ENCODE data around the gene DGKG.

DGKG gene

DNA sequence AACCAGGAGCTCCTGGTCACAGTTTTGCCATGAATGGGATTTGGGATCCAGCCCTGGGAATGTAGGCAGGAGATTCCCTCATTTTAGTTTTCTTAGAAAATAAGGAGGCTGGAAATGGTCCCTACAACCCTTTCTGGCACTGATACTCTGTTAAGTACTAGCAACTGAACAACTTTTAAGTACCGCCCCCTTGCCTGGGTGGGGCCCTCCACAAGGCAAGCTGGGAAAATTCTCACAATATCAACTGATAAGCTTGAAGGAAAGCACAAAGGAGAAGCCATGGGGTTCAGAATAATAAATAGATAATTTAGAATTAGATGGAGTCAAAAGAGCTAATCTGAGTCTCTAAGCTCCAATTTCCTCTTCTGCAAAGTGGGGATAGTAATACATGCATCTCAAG is 4.2 kb upstream of the DGKG start:
- DNase-seq = no peak

DNA sequence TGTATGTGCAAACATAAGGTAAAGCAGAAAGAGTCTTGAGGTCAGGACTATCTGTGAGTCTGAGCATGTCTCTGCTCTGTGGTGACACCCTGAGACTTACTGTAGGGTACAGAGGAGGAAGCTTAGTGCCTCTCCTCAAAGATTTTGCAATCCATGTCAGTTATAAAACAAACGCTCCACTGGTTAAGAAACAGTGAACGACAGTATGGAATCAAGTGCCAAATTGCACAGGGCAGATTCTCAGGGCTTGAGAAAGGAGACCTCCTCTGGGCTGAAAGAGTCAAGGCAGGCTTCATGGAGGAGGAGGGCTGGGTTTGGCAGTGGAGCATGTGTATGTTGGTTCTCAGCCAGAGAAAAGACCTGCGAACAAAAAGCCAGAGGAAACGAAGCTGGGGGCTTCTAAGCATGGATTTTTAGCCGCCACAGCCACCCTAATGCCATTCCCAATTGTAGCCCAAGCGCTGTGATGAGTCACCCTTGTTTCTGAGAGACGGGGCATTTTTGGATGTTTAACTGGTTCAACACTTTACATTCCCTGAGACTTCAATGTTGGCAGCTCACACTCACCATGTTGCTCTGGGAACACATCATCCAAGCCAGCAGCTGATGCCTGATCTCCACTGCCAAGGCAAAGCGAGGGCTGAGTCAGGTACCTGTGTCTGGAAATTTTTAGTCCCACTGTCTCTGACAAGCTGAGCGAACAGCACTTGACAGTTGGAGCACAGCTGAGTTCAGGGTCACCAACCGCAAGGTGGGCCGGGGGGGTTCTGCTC is 3.4 kb upstream of the DGKG start:
- DNase-seq = peak; percentile 49

DNA sequence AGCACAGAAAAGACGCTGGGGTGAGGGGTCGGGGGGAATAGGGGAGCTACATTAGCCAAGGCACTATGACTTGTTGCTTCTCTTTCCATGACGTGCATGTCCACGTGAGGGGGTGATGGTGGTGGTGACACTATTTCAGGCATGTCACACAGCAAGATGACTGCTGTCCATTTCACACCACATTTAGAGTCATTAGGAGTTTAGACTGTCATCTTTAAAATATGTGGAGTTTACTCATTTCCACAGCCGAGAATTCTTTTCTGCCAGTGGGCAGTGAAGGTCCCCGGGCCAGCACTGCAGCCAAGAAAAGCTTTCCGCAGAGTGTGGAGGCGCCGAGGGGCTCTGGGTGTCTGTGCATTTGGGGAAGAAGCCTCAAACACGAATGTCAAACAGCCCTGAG is 954 bp upstream of the DGKG start:
- DNase-seq = peak; percentile 27

DNA sequence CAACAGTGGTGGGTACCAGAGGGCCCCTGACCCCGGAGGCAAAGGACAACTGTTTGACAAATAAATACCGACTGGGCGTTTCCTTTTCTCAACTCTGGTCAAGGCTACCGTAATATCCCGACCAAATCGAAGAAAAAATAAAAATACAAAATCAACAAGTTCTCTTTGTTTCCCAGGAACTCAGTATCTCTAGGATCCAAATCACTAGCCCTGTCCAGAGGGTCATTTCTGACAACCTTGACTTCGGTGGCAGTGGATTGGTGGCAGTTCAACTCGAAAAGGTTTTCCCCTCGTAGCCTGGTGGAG is 456 bp upstream of the DGKG start:
- no peak for DNase-seq

DNA sequence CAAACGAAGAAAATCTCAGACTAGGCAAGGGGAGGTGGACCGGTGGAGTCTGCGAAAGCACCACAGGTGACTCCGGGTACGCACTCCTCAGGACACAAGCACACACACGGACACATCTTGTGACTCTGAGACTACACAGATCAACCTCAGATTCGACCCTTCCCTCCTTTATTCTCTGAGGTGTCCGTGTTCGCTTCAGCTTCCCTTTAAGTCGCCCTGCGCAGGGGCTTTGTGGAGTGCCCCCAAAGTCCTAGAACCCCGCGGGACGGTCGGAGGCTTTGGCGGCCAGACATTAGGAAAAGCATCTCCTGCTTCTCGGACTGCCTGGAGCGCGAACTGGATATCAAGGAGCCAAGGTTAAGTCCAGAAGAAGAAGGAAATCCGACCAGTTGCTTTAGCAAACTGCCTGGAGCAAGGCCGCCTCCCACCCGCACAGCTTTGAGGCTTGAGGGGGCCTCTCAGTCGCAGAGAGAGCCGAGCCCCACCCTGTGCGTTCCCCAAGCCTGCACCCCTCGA is 730 bp downstream of the DGKG start:
- no peak for DNase-seq

DNA sequence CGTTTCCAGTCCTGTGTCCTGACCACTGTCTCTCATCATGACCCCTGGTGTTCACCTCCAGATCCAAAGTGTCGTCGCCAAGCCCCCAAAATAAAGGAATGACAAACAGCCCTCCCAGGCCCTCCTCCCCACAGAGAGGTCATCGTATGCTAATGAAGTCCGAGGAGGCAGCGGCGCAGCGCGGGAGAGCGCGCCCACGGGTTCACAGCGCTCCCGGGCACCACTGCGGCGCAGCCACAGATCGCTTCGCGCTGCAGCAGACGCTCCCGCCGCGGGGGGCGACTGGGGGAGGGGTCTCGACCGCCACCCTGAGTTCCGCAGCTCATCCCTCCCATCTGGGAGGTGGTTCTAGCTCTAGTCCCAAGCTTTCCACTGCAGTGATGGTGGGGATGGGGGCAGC is 1.3 kb downstream of the DGKG start:
- no peak for DNase-seq

DNA sequence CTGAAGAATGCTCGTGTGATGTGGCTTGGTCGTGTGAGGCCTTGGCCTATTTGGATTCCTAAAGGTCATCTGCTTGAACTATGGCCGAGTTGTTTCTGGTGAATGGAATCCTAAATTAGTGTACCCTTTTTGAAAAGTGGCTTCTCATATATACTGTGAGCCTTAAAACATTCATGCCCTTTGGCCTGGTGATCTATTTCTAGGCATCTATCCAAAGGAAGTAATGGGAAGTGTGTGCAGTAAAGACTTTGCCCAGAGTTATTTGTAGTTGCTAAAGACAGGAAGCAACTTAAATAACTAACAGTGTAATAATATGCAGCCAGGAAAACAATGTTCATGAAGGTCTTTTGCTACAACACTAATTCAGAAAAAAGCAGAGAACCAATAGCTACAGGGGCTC is 3.0 kb downstream of the DGKG start:
- DNase-seq = no peak

DNA sequence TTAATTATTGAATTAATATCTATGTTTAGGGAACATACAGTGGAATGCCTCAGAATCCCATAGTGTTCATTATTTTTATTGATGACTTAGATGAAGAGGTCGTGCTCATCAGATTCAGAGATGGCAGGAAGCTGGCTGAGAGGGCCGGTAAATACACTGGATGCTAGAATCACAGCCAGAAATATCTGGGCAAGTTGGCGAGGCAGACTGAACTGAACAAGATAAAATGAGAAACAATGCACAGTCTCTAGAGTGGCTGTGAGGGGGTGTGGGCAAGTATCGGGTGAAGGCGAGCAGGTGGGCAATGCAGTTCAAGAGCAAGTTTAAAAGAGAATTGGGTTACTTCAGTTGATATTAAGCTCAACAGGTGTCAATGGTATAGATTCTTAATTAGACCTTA is 5.9 kb downstream of the DGKG start:
- DNase-seq = no peak

DNA sequence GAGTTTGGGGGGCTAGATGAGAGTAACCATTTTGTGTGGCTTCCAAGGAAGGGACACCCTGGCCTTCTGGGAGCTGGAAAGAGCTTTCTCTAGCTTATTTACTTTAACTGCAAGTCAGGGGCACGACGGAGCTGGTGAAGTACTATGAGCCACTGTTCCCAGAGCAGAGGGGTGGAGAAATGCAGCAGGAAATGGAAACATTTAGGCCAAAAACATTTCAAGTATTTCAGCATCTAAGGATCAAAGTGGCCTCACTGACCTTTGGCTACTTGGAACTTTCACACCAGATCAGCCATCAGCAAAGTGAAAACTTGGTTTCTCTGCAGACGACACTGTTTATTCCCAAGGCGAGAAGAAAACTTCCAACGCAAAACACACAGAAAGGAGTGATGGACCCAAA is 7.9 kb downstream of the DGKG start:
- DNase-seq = no peak

DNA sequence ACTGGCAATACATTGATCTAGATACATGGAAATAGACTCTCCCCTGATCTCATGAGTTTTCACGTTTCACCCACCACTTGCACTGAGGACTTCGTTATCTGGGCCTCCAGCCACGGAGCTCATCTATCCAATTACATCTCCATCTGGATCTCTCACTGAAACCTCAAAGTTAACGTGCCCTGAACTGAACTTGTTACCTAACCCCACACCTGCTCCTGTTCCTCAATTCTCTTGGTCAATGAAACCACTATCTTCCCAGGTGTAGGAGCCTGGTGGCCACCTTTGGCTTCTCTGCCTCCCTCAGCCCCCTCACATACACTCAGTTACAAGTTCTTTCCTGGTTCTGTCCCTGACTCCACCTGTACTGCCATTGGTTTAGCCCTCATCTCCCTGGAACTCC is 9.7 kb downstream of the DGKG start:
- no peak for DNase-seq

DNA sequence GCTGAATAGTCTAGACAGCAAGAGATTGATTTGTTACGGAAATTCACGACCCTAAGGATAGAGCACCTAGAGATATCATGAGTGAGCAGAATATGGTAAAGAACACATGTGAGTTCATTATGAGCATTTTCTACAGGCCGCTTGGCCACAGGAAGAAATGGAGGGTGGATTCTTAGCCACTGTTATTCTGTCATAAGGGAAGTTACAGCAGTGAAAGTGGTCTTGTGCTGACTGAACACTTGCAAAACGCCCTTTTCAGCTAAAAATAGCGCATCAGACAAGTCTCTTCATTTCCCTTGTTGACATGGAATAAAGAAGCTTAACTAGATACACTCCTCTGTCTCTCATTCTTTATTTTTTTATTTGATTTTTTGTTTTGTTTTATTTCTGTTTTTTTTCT is 19.8 kb downstream of the DGKG start:
- DNase-seq = peak; percentile 89

DNA sequence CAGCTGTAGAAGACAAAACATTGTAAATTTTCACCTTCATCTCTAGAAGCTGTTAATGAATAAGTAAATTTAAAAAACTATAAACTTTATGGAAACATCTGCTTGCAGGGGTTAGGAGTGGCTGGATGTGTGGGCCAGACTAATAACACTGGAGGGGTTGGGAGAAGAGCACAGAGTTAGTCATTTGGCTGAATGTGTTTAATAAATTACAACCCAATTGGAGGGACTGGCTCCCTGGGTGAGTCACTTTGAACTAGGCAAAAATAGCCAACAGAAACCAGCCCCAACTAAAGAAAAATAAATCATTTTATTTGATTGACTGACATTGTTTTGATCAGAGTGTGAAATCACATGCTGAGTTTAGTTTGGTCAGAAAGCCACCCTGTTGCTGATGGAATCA is 21.8 kb downstream of the DGKG start:
- DNase-seq = no peak

DNA sequence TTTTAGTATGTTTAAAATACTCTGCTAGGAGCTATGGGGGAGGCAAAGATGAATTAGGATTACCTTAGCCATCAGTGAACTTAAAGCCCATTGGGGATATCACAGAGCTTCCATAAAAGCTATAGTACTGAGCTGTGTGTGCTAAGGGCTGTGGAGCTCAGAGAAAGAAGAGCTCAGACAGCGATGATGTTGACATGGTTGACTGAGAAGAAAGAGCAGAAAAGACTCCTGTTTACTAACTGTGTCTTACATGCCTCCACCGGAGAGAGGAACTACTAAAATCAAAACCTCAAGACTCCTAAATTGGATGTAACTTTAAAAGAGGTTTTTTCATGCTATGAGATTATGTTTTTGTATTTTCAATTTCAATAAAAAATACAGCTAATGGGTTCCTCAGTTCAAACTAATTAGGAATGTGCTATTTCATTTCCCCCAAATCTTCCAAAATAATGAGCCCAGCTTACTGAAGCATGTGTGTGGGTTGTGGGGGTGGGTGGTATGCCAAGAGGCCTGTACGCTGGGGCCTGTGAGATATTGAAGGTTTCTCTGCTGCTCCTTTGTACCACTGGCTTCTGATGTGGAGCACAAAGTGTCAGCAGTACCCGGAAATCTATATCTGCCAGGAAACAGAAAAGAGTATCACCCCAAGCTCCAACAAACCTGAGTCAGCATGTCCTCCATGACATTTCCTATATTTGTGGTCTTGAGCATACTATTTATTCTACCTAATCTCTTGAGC is 22.7 kb downstream of the DGKG start:
- DNase-seq = no peak

DNA sequence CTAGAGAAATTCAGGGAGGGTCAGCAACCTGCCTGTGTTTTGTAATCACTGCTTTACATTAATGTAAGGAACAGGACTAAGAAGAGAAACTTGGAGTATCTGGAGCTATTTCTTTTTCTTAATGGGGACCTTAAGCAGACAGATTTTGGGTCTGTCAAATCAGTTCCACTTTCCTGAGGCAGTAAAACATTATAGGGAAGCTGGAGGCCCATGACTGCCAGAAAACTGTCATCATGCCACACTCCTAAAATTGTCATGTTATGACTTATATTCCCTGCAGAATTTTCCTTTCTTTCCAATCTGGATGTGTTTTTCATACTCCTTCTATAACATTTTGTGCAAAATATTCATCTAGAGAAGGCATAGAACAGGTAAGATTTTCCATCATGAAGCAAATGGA is 28.8 kb downstream of the DGKG start:
- DNase-seq = peak; percentile 41

DNA sequence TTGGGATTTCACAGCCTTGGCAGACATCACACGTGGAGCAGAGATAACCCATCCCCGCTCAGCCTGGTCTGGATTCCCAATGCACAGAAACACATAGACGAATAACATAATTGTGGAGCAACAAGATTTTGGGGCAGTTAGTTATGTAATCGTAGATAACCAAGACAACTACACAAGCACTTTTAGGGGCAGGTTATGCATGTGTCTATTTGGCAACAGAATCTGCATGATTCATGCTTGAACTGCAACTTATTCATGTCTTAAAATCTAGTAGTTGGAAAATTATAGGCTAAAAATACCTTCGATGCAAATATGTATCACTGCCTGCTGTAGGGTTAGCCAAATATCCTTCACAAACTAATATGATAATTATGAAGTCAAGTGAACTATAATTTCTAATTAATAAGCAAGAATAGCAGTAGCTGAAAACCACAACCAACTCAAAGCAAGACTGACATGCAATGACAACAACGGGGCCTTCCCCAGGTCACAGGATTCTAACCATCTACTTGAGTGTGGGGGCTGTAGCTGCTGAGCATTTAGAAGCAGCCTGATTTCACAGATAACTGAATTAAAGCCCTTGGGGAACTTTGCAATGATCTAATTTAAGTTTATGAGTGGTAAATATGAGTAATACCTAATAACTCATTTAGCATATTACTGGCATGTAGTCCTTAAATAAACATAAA is 31.1 kb downstream of the DGKG start:
- peak; percentile 64 for DNase-seq

DNA sequence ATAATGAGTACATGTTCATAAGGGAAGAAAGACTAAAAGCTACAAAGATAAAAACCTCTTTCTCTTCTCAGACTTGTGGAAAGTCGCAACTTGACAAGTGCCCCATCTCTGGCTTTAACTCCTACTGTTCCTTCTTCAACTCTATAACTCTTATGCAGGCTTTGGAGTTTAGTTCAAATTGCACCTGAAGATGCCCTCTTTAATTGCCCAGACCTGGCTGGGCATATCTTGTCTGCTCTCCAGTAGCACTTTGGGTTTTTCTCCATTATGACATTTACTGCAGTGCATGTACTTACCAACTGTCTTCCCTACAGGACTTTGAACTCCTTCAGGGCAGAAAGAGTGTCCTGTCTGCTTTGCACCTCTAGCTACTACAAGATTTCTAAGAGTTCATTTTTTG is 32.4 kb downstream of the DGKG start:
- no peak for DNase-seq

DNA sequence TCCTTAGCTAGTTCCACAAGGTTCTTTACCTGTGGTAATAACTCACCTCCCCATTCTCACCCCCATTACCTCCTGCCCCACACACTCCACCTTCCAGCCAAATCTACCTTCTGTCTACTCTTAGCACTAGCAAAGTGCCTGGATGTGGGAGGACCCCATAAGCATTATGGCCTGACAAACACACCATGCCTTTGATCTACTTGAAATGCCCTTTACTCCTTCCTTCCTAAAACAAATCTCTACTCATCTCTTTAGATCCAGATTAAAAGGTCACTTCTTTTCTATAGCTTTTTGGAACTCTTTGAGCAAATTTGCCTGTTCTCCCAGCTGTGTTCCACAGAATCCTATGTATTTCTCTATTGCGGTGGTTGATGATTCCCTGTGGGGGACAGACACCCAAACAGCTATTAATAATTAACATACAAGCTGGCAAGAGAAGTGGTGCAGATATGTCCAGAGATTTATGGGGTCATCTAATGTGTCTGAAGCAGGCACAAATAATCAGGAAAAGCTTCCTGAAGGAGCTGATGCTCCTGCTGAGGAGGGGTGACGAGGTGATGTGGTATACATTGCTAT is 34.0 kb downstream of the DGKG start:
- DNase-seq = no peak

DNA sequence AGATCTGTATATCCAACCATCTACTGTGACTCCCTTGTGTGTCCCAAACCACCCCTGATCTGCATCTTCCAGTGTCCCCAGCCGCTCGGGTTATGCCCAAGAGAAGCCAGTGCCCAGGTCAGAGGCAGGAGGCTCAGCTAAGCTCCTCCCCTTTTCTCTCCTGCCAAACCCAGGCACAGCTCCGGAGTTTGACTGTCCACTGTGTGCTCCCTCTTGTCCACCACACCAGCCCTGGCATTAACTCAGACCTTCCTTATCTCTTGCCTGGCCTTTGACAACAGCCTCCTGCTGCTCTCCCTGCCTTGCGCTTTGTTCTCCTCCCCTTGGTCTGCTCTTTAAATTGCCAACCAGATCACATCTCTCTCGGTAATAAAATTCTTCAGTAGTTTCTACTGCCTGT is 39.3 kb downstream of the DGKG start:
- DNase-seq = no peak

DNA sequence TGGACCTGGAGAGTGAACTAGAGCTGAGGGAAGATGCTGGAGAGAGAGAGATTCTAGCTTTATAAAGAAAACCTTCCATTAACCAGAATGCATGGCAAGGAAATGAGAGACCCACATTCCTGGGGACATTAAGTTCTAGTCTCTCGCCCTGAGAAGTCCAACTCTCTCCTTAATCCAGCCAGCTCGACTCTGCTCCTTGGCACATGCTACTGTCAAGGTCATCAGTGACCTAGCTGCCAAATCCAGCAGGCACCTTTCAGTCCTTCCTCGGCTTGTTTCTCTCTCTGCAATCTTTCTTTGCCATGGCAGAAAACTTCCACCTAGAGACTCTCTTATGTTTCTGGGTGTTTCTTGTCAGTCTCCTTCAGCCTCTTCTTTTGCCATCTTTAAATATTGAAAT is 40.3 kb downstream of the DGKG start:
- DNase-seq = no peak

DNA sequence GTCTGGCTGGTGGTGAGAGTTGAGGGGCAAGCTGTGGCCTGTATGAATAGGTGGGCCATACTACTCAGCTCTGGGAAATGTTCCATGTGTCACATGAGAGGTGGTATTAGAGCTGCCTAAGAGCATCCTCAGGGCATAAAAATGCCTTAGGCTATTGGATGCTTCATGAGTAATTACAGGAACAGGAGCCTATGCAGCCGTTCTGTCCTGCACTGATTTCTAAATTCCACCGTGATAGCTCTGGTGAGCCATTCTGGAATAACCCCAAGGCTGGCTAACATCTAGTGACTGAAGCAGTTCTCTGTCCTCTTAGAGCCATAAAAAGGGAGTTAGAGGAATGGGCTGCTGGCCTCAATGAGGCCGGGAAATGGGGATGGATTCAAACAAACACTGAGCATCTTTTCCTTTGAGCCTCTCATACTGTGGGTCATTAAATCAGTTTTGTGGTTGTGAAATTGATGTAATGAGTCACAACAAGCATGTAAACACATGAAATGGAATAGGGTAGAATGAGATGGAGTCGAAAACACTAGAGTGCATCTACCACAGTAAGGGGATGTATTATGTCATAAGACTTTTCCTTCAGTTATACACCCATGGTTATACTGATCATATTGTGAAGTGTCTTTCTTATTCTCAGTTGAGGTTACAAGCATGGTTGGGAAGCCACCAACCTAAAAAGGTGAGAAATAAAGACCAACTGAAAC is 41.0 kb downstream of the DGKG start:
- DNase-seq = no peak

DNA sequence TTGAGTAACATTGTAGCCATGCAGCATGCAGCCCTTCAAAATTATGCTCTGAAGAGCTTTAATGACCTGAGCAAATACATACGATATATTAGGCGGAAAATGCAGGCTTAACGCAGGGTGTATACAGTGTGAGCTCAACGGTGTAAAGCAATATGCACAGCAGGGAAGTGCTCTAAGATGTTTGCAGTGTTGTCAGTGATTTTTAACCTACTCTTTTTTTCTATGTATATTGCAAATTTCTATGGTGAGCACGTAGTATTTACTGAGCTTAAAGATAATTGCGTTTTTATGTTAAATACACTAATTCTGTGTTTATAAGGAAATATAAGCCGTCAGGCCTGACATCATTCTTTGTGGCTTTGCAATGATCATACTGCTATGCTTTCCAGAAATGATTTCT is 42.1 kb downstream of the DGKG start:
- no peak for DNase-seq

DNA sequence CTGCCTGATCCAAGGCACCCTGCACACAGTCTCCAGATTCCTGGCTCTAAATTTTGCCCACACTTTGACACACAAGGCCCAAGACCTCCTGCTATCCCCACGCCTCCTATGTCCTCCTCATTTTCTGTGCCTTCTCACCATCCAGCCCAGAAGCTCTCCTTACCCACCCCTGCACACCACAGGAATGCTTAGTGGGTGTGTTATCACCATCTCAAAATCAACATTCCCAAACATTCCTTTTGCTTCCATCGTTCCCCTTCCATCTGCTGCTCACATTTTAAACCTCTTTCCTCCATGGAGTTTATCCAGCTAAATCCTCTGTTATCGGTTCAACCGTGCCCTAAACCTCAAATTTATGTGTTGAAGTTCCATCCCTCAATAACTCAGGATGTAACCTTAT is 43.9 kb downstream of the DGKG start:
- no peak for DNase-seq

DNA sequence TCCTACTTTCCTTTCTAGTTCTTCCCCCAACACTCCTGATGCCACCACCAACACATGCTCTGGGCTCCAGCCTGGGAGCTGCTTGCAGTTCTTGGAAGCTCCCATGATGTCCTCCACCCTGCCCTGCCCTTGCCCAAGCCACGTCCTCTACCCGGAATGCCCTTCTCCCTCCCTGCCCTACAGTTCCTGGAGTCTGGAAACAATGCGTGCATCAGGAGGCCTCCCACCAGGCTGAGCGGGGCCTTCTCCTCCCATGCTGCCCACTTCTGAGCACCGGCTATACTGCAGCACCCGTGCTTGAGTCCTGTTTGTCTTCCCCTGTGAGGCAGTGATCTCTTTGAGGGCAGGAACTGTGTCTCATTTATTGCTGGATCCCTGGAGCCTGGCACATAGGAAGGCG is 44.6 kb downstream of the DGKG start:
- DNase-seq = no peak
